OCI-M2 (cell line): ENCODE data around the gene TPGS1.
"Not testable (repeated sequence)": the region's sequence is repeated elsewhere in the genome, so short reads cannot be mapped to it uniquely, and the experiment has no call there.

Experiments
- DNase-seq: peaks from one replicate; lab custom pipeline; 2025; ENCODE audit not compliant: unreplicated experiment; lab: John Stamatoyannopoulos, UW

TPGS1 gene

GRCh38 chr19:475360-475759 is 31.9 kb upstream of the TPGS1 start:
- DNase-seq = no peak

GRCh38 chr19:478236-478903 is 28.9 kb upstream of the TPGS1 start:
- DNase-seq = no peak

- DNase-seq = no peak
These were observed 28.3 kb upstream of the TPGS1 start for GRCh38 chr19:478976-479375.

GRCh38 chr19:480016-480855 is 27.1 kb upstream of the TPGS1 start:
- DNase-seq = no peak

- DNase-seq = not testable (repeated sequence)
These were observed 26.2 kb upstream of the TPGS1 start for GRCh38 chr19:481100-481499.

GRCh38 chr19:482186-483041 is 24.9 kb upstream of the TPGS1 start:
- no peak for DNase-seq

GRCh38 chr19:483332-484072 is 23.8 kb upstream of the TPGS1 start:
- DNase-seq = no peak

GRCh38 chr19:484494-484893 is 22.8 kb upstream of the TPGS1 start:
- DNase-seq = no peak

GRCh38 chr19:485077-485476 is 22.2 kb upstream of the TPGS1 start:
- no peak for DNase-seq

- no peak for DNase-seq
These were observed 21.6 kb upstream of the TPGS1 start for GRCh38 chr19:485583-486236.

GRCh38 chr19:488505-489417 is 18.5 kb upstream of the TPGS1 start:
- DNase-seq = no peak

GRCh38 chr19:489418-490196 is 17.7 kb upstream of the TPGS1 start:
- no peak for DNase-seq

- DNase-seq = no peak
These were observed 16.1 kb upstream of the TPGS1 start for GRCh38 chr19:491146-491741.

- no peak for DNase-seq
These were observed 15.2 kb upstream of the TPGS1 start for GRCh38 chr19:492091-492531.

- no peak for DNase-seq
These were observed 13.7 kb upstream of the TPGS1 start for GRCh38 chr19:493391-494170.

GRCh38 chr19:494171-495080 is 12.9 kb upstream of the TPGS1 start:
- no peak for DNase-seq
